ENCODE measurements around the gene UBR4.

GRCh38 chr1:19191811-19192210 is 18.3 kb downstream of the UBR4 start:
- TF ChIP-seq POLR2AphosphoS5 (IDR thresholded peaks at IDR 0.05; ENCODE audit: low read depth, low read length) (no peak), POLR2A (IDR thresholded peaks at IDR 0.05; ENCODE audit: low read depth, low read length) (no peak)
